Colonic mucosa (tissue), 4 donors: Measurements from ENCODE around the gene CIAO3. TPM values are rescaled to one million over a fixed set of nuclear protein-coding genes. Genes with fewer than 3 reads are reported as not detected.

ENCODE experiments used
- DNase-seq: peaks from one replicate; pipeline ENCODE4 v3.0.0-alpha.2; 2020
- H3K27ac ChIP-seq: fragments of 200-600 bp; one replicate; pipeline ENCODE4 v1.8.0; 2021
- H3K27me3 ChIP-seq: fragments of 200-600 bp; one replicate; pipeline ENCODE4 v1.8.0; 2021
- H3K36me3 ChIP-seq: fragments of 200-600 bp; one replicate; pipeline ENCODE4 v1.8.0; 2021
- H3K4me1 ChIP-seq: fragments of 200-600 bp; one replicate; pipeline ENCODE4 v1.8.0; 2021; ENCODE audit warnings: mild to moderate bottlenecking
- H3K4me3 ChIP-seq: fragments of 200-600 bp; one replicate; pipeline ENCODE4 v1.8.0; 2021
- H3K9ac ChIP-seq, 2 donors: one replicate each; pipeline ENCODE4 v1.7.0; 2013; ENCODE audit warnings: control low read depth in 2 of 2, low read depth in 2 of 2, low read length in 2 of 2
- H3K9me3 ChIP-seq: fragments of 200-600 bp; one replicate; pipeline ENCODE4 v1.8.0; 2021
- intact Hi-C: fragments of 100-400 bp; cut with DNase I; formaldehyde crosslinking; loops from one replicate; pipeline ENCODE4 v1.14.1; 2022
- total RNA-seq, 2 donors: library from RNA; stranded (reverse); fragmentation: NEBNext Ultra II Directional in 1 of 2; extraction: Animal tissue kit (Norgen Biotek cat#: 25700) in 1 of 2; gene quantifications; one replicate each; pipeline ENCODE4 v1.2.1, GENCODE V29; 2021
- TF ChIP-seq, protein P1 (sequence below): fragments of 200-600 bp; IDR thresholded peaks from one replicate; pipeline ENCODE4 v1.8.0; 2022; ENCODE audit warnings: antibody characterized with exemption, mild to moderate bottlenecking
- donor health status: healthy.
- donor health status: DM: no; HTN: no; CAD: no.
- donor health status: DM: no; HTN: no; CAD: no.

The CIAO3 gene
- 10 to 100 TPM; 29.2 to 62.1 TPM for total RNA-seq

DNA sequence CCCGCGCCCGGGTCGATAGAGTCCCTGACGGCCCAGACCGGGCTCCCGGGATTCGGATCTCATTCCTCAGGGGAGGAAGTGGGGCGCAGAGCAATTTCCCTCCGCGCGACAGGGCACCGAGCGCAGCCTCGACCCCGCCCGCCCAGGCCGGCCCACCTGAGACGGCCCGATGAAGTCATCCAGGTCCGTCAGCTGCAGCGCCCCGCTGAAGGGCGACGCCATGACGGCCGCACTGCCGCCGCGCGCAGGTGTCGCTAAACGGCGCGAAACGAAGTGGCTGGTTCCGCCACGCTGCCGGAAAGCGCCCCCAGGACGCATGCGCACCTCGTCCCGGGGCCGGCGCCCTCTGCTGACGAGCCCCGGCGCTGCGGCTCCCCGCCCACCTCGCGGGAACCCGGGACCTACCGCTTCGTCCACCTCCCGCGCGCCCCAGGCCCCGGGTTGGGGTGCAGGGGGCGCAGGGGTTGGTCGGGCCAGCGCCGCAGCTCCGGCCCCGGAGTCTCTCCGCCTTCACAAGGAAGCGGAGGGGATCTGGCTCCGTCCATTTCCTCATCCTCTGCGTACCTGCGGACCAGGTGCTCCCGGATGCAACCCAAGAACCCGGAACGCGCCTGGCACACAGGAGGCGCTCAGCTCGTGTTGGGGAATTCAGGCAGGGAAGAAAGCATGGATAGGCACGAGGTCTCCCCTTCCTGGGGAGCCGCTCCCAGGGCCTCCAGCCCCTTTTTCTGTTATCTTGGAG lies at the start of gene CIAO3:
CIAO3 (minus strand) TSS at position 234 of the 742 bp plus-strand sequence; CDS start at position 222, 12 bp downstream.
- TF ChIP-seq, protein P1, sequence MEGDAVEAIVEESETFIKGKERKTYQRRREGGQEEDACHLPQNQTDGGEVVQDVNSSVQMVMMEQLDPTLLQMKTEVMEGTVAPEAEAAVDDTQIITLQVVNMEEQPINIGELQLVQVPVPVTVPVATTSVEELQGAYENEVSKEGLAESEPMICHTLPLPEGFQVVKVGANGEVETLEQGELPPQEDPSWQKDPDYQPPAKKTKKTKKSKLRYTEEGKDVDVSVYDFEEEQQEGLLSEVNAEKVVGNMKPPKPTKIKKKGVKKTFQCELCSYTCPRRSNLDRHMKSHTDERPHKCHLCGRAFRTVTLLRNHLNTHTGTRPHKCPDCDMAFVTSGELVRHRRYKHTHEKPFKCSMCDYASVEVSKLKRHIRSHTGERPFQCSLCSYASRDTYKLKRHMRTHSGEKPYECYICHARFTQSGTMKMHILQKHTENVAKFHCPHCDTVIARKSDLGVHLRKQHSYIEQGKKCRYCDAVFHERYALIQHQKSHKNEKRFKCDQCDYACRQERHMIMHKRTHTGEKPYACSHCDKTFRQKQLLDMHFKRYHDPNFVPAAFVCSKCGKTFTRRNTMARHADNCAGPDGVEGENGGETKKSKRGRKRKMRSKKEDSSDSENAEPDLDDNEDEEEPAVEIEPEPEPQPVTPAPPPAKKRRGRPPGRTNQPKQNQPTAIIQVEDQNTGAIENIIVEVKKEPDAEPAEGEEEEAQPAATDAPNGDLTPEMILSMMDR: peak; percentile 97
- peak within 1 kb of the TSS; percentile 60 for H3K27ac ChIP-seq
- peak; percentile 89 for DNase-seq
- H3K9me3 ChIP-seq: no peaks in the 10 kb centered on the region
- peaks cover 6% of the 10 kb centered on the region for H3K4me1 ChIP-seq
- intact Hi-C loops: no loop called here
- no peaks in the 10 kb centered on the region for H3K36me3 ChIP-seq
- no peaks in the 10 kb centered on the region for H3K27me3 ChIP-seq
- peak within 1 kb of the TSS; percentile 84 to 95 for H3K9ac ChIP-seq
- peak within 1 kb of the TSS; percentile 83 for H3K4me3 ChIP-seq

DNA sequence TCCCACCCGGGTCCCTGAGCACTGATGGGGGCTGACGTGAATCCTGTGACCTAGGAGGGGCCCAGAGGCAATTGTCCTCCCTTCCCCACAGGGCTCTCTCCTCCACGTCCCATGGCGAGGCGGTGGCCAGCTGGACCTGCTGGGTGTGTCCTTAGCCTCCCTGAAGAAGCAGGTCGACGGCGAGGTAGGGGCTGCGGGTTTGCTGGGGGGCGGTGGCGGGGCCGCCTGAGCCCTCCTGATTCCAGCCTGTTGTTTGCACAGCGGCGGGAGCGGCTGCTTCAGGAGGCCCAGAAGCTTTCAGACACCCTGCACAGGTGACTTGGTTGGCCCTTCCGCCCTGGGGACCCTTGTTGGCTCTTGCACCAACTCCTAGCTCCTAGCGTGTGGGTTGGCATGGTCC lies 49.3 kb upstream of the CIAO3 start:
- H3K4me1 ChIP-seq: peaks cover 15% of the 10 kb centered on the region
- no peak overlapping the region for H3K9ac ChIP-seq
- H3K9me3 ChIP-seq: no peaks in the 10 kb centered on the region
- no peak overlapping the region for H3K27ac ChIP-seq
- intact Hi-C loops: no loop called here
- peaks cover 4% of the 10 kb centered on the region for H3K36me3 ChIP-seq
- DNase-seq: no peak
- no peak overlapping the region for H3K4me3 ChIP-seq
- no peaks in the 10 kb centered on the region for H3K27me3 ChIP-seq
- TF ChIP-seq, protein P1: no peak

DNA sequence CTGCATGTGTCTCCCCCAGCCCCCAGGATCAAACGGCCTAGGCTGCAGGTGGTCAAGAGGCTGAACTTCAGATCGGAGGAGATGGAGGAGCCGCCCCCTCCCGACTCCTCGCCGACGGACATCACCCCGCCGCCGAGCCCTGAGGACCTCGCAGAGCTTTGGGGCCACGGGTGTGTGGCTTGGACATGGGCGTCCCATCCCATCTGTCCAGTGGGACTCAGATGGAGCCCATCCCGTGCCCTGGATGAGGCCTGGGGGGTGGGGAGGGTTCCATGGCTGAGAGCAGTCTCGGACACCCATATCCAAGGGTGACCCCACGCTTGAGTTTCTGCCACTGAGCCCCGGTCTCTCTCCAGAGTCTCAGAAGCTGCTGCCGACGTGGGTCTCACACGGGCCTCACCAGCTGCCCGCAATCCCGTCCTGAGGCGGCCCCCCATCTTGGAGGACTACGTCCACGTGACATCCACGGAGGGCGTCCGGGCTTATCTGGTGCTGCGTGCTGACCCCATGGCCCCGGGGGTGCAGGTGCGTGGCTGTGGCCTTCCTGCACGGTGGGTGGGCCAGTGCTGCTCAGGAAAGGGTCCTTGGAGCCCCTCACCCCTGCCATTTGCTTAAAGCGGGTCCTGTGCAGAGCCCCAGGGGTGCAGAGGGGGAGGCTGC lies 48.5 kb upstream of the CIAO3 start:
- H3K9ac ChIP-seq: peak overlapping the region; percentile 46 to 72
- no peaks in the 10 kb centered on the region for H3K9me3 ChIP-seq
- H3K27ac ChIP-seq: no peak overlapping the region
- peaks cover 4% of the 10 kb centered on the region for H3K36me3 ChIP-seq
- TF ChIP-seq, protein P1: no peak
- H3K27me3 ChIP-seq: no peaks in the 10 kb centered on the region
- peaks cover 15% of the 10 kb centered on the region for H3K4me1 ChIP-seq
- intact Hi-C loops: no loop called here
- peak overlapping the region; percentile 87 for H3K4me3 ChIP-seq
- DNase-seq: no peak

DNA sequence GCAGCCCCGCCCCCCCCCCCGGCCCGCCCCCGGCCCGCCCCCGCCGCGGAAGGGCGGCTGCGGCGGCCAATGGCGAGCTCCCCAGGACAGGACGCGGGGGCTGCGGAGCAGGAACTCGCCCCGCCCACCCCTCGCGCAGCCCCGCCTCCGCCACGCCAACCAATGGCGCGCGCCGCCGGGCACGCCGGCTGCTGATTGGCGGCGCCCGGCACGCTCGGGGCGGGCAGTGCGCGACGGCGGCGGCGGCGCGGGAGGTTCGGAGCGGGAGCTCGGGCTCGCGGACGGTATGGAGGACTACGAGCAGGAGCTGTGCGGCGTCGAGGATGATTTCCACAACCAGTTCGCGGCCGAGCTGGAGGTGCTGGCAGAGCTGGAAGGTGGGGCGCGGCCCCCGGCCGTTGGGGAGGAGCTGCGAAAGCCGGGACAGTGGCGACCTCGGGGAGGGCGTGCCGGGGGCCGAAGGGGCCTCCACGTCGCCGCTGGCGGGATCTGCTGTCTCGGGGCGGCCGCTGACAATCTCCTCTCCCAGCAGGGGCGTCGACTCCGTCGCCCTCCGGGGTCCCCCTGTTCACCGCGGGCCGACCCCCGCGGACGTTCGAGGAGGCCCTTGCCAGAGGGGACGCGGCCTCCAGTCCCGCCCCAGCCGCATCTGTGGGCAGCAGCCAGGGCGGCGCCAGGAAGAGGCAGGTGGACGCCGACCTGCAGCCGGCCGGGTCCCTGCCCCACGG lies 47.8 kb upstream of the CIAO3 start, which contains the start of gene CHTF18:
CHTF18 (plus strand) TSS at position 222 of the 728 bp plus-strand sequence; CDS start at position 287, 65 bp downstream.
- TF ChIP-seq, protein P1: no peak
- Histone ChIP-seq H3K9me3 (no peaks in the 10 kb centered on the region), H3K36me3 (peaks cover 4% of the 10 kb centered on the region), H3K4me1 (peaks cover 15% of the 10 kb centered on the region), H3K4me3 (peak within 1 kb of the TSS; percentile 100), H3K27ac (no peak within 1 kb of the TSS), H3K9ac (peak within 1 kb of the TSS; percentile 91 to 92), H3K27me3 (no peaks in the 10 kb centered on the region)
- peak; percentile 91 for DNase-seq
- intact Hi-C loops: no loop called here

- Histone ChIP-seq H3K4me3 (peak within 1 kb of the TSS; percentile 100), H3K9ac (peak within 1 kb of the TSS; percentile 91 to 92), H3K4me1 (peaks cover 15% of the 10 kb centered on the region), H3K9me3 (no peaks in the 10 kb centered on the region), H3K27me3 (peaks cover 4% of the 10 kb centered on the region), H3K36me3 (peaks cover 4% of the 10 kb centered on the region), H3K27ac (no peak within 1 kb of the TSS)
- intact Hi-C loops: loop anchor here (2.0 kb wide), 1 partner anchor 75 kb away; no protein-coding TSS in a partner anchor
- no peak for DNase-seq
- TF ChIP-seq, protein P1: no peak
These were observed 47.2 kb upstream of the CIAO3 start, which contains the start of gene RPUSD1 for GRCh38 chr16:787978-788398. TSS of gene RPUSD1 (minus strand) at chr16:788381. CDS start at chr16:787737, 644 bp downstream.
